ENCODE data around the gene TNFRSF13B.

DNA sequence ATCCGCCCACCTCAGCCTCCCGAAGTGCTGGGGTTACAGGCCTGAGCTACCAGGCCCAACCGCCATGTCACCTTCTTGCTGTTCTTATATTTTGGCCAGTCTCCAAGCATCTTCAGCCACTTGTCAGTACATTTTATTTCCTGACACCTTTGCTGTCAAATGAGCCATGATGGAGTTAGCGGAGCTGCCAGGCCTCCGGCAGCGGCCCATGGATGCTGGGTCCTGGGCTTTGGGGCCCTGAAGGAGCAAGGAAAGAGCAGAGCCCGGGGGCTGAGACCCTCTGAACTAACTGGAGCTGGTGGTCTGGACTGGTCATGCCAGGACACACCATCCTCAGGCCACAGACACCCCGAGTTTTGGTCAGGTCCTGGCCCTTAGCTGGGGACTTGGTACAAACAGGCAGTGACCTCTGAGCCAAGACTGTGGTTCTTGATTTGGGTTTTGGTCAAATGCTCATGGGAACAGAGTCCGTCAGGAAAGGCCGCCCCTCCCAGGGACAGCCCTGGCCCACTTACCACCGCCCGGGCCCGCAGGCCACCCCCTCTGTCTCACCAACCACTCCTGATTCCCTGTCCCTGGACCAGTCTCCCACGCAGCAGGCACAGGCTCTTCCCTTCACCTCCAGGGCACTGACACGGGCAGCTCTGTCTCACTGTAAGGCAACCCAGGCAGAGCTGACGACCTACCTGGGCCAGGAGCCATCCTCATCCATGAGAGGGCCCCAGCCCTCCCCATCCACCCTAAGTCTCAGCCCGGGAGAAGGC lies 42.0 kb downstream of the TNFRSF13B start:
- TF ChIP-seq EP300 (IDR thresholded peaks at IDR 0.05; ENCODE audit: low read depth), result no peak
- TF ChIP-seq, protein P1, sequence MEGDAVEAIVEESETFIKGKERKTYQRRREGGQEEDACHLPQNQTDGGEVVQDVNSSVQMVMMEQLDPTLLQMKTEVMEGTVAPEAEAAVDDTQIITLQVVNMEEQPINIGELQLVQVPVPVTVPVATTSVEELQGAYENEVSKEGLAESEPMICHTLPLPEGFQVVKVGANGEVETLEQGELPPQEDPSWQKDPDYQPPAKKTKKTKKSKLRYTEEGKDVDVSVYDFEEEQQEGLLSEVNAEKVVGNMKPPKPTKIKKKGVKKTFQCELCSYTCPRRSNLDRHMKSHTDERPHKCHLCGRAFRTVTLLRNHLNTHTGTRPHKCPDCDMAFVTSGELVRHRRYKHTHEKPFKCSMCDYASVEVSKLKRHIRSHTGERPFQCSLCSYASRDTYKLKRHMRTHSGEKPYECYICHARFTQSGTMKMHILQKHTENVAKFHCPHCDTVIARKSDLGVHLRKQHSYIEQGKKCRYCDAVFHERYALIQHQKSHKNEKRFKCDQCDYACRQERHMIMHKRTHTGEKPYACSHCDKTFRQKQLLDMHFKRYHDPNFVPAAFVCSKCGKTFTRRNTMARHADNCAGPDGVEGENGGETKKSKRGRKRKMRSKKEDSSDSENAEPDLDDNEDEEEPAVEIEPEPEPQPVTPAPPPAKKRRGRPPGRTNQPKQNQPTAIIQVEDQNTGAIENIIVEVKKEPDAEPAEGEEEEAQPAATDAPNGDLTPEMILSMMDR (IDR thresholded peaks at IDR 0.05), result no peak
- no peak for TF ChIP-seq POLR2A (IDR thresholded peaks at IDR 0.05)
